SH-SY5Y (cell line): ENCODE data around the gene UNG.

Experiments
- GATA2 ChIP-seq: IDR thresholded peaks from 2 replicates; pipeline ENCODE4 v1.6.1; 2011; ENCODE audit warnings: mild to moderate bottlenecking, low read depth, low read length
- GATA3 ChIP-seq: IDR thresholded peaks from 2 replicates; pipeline ENCODE4 v1.6.1; 2011; ENCODE audit warnings: low read depth, mild to moderate bottlenecking, low read length, moderate library complexity

- TF ChIP-seq GATA3 (no peak), GATA2 (no peak)
Observed at GRCh38 chr12:109120095-109120494, 22.7 kb downstream of the UNG start.
